Measurements from ENCODE around the gene PLEKHA1.

GRCh38 chr10:122475591-122476332, 101.3 kb downstream of the PLEKHA1 start:
- TF ChIP-seq, protein P1, sequence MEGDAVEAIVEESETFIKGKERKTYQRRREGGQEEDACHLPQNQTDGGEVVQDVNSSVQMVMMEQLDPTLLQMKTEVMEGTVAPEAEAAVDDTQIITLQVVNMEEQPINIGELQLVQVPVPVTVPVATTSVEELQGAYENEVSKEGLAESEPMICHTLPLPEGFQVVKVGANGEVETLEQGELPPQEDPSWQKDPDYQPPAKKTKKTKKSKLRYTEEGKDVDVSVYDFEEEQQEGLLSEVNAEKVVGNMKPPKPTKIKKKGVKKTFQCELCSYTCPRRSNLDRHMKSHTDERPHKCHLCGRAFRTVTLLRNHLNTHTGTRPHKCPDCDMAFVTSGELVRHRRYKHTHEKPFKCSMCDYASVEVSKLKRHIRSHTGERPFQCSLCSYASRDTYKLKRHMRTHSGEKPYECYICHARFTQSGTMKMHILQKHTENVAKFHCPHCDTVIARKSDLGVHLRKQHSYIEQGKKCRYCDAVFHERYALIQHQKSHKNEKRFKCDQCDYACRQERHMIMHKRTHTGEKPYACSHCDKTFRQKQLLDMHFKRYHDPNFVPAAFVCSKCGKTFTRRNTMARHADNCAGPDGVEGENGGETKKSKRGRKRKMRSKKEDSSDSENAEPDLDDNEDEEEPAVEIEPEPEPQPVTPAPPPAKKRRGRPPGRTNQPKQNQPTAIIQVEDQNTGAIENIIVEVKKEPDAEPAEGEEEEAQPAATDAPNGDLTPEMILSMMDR (IDR thresholded peaks at IDR 0.05; ENCODE audit: insufficient read depth, low read length): no peak
- no peak for TF ChIP-seq GABPA (IDR thresholded peaks at IDR 0.05; ENCODE audit: low read depth)
- TF ChIP-seq POLR2AphosphoS5 (IDR thresholded peaks at IDR 0.05; ENCODE audit: low read depth): no peak

All from HL-60 (cell line).